Neutrophil (primary cell): ENCODE results near the gene PLAGL2.

Experiments
- H3K27ac ChIP-seq: fragments of 200-600 bp; sonication (generic); 2 replicates; pipeline ENCODE4 v1.5.1; 2016; ENCODE audit warnings: mild to moderate bottlenecking, moderate library complexity
- H3K27me3 ChIP-seq: fragments of 200-600 bp; sonication (generic); 2 replicates; pipeline ENCODE4 v1.6.0; 2016; ENCODE audit warnings: mild to moderate bottlenecking
- H3K36me3 ChIP-seq: fragments of 200-600 bp; sonication (generic); 2 replicates; pipeline ENCODE4 v1.5.1; 2017
- H3K4me1 ChIP-seq, 2 experiments: fragments of 200-600 bp in 1 of 2; sonication (generic) in 1 of 2; 1 replicate in 1 of 2; 2 replicates in 1 of 2; pipeline versions ENCODE4 v1.5.1 to v1.6.1; 2013 to 2016; ENCODE audit warnings: low read depth in 1 of 2, low read length in 1 of 2, mild to moderate bottlenecking in 1 of 2, moderate library complexity in 1 of 2; ENCODE audit not compliant: control insufficient read depth in 1 of 2, insufficient read depth in 1 of 2
- H3K4me3 ChIP-seq, 2 experiments: fragments of 200-600 bp in 1 of 2; sonication (generic) in 1 of 2; 1 replicate in 1 of 2; 2 replicates in 1 of 2; pipeline ENCODE4 v1.5.1; 2013 to 2016; ENCODE audit warnings: low read depth in 1 of 2, low read length in 1 of 2, mild to moderate bottlenecking in 1 of 2, moderate library complexity in 1 of 2
- H3K9me3 ChIP-seq: fragments of 200-600 bp; sonication (generic); 2 replicates; pipeline ENCODE4 v1.5.1; 2016
- CTCF ChIP-seq: fragments of 200-600 bp; sonication (generic); IDR thresholded peaks from 2 replicates; pipeline ENCODE4 v1.5.1; 2016; ENCODE audit warnings: antibody characterized with exemption

Gene PLAGL2

GRCh38 chr20:32188376-32189122, 19.0 kb downstream of the PLAGL2 start:
- no peak overlapping the region for H3K27ac ChIP-seq
- H3K4me1 ChIP-seq: peaks cover 13 to 14% of the 10 kb centered on the region in 2 experiments
- H3K36me3 ChIP-seq: peaks cover 10% of the 10 kb centered on the region
- no peak for TF ChIP-seq CTCF
- H3K27me3 ChIP-seq: peaks cover 15% of the 10 kb centered on the region
- H3K4me3 ChIP-seq: no peak overlapping the region
- H3K9me3 ChIP-seq: no peaks in the 10 kb centered on the region

GRCh38 chr20:32186506-32186905, 21.0 kb downstream of the PLAGL2 start:
- Histone ChIP-seq H3K4me1 (peaks cover 13 to 14% of the 10 kb centered on the region in 2 experiments), H3K27ac (no peak overlapping the region), H3K4me3 (no peak overlapping the region), H3K36me3 (no peaks in the 10 kb centered on the region), H3K9me3 (no peaks in the 10 kb centered on the region), H3K27me3 (peaks cover 15% of the 10 kb centered on the region)
- no peak for TF ChIP-seq CTCF

- H3K27ac ChIP-seq: no peak overlapping the region
Measured at GRCh38 chr20:32184961-32185603, 22.5 kb downstream of the PLAGL2 start.

GRCh38 chr20:32183947-32184635, 23.5 kb downstream of the PLAGL2 start:
- Histone ChIP-seq H3K9me3 (no peaks in the 10 kb centered on the region), H3K36me3 (no peaks in the 10 kb centered on the region), H3K4me1 (no peaks in the 10 kb centered on the region), H3K4me3 (no peak overlapping the region), H3K27ac (no peak overlapping the region), H3K27me3 (no peaks in the 10 kb centered on the region)
- TF ChIP-seq CTCF: no peak

More at GRCh38 chr20:32184961-32185603, 22.5 kb downstream of the PLAGL2 start:
- Histone ChIP-seq H3K4me3 (no peak overlapping the region), H3K36me3 (no peaks in the 10 kb centered on the region), H3K9me3 (no peaks in the 10 kb centered on the region), H3K27me3 (peaks cover 10% of the 10 kb centered on the region), H3K4me1 (peaks cover 8% of the 10 kb centered on the region in 2 experiments)
- no peak for TF ChIP-seq CTCF

GRCh38 chr20:32181606-32182005, 25.9 kb downstream of the PLAGL2 start:
- H3K27me3 ChIP-seq: no peaks in the 10 kb centered on the region
- H3K27ac ChIP-seq: no peak overlapping the region
- no peaks in the 10 kb centered on the region for H3K36me3 ChIP-seq
- H3K9me3 ChIP-seq: no peaks in the 10 kb centered on the region
- no peak overlapping the region for H3K4me3 ChIP-seq
- TF ChIP-seq CTCF: no peak
- H3K4me1 ChIP-seq: no peaks in the 10 kb centered on the region
